Ascending aorta (tissue), 2 donors: Measurements from ENCODE around the gene NTF3. TPM values are rescaled to one million over a fixed set of nuclear protein-coding genes. Genes with fewer than 3 reads are reported as not detected.
A peak's percentile ranks its signal among the peaks of the same experiment; 100 is the strongest.

Source experiments
- DNase-seq, 2 donors: peaks; one replicate each; pipeline ENCODE4 v3.0.0-alpha.2; 2019; ENCODE audit warnings: low spot score in 2 of 2
- H3K27ac ChIP-seq, 2 donors: fragments of 200-600 bp; sonication (generic); one replicate each; pipeline ENCODE4 v1.5.1; 2016 to 2017; ENCODE audit warnings: mild to moderate bottlenecking in 1 of 2
- H3K27me3 ChIP-seq: fragments of 200-600 bp; sonication (generic); one replicate; pipeline ENCODE4 v1.5.1; 2017
- H3K36me3 ChIP-seq, 2 donors: fragments of 200-600 bp; sonication (generic); one replicate each; pipeline ENCODE4 v1.5.1; 2016
- H3K4me1 ChIP-seq, 2 donors: fragments of 200-600 bp; sonication (generic); one replicate each; pipeline ENCODE4 v1.5.1; 2016 to 2017; ENCODE audit warnings: mild to moderate bottlenecking in 1 of 2
- H3K4me3 ChIP-seq, 2 donors: fragments of 200-600 bp; sonication (generic); one replicate each; pipeline ENCODE4 v1.5.1; 2016 to 2017; ENCODE audit warnings: mild to moderate bottlenecking in 1 of 2
- H3K9me3 ChIP-seq, 2 donors: fragments of 200-600 bp; sonication (generic); one replicate each; pipeline ENCODE4 v1.5.1; 2016
- CTCF ChIP-seq, 3 experiments: fragments of 200-600 bp in 2 of 3; fragments of 450-650 bp in 1 of 3; sonication (generic) in 2 of 3; IDR thresholded peaks; one replicate each; pipeline ENCODE4 v1.5.1; 2016 to 2019; ENCODE audit warnings: antibody characterized with exemption in 3 of 3, mild to moderate bottlenecking in 1 of 3, moderate library complexity in 1 of 3
- intact Hi-C: fragments of 100-400 bp; cut with DNase I; formaldehyde crosslinking; loops from one replicate; pipeline ENCODE4 v1.15.1; 2023
- total RNA-seq: library from RNA; depleted of rRNA; stranded (reverse); fragments of >200 nt; gene quantifications from one replicate; pipeline ENCODE4 v1.1.0, GENCODE V29; 2016

NTF3 gene
- total RNA-seq, 1 donor from 2014 or later, result 58.9 TPM

GRCh38 chr12:5489760-5490406, 58.0 kb downstream of the NTF3 start:
- DNase-seq, result peak in 1 of 2 donors; percentile 80
- Histone ChIP-seq H3K27me3 (no peaks in the 10 kb centered on the region), H3K36me3 (peaks cover 5 to 10% of the 10 kb centered on the region in 2 donors), H3K4me3 (peak overlapping the region in 1 of 2 donors; percentile 1), H3K9me3 (no peaks in the 10 kb centered on the region), H3K27ac (peak overlapping the region; percentile 82 to 93), H3K4me1 (peaks cover 11 to 54% of the 10 kb centered on the region in 2 donors)
- intact Hi-C loops, result loop anchor here (1.0 to 2.0 kb wide), 2 partner anchors 33 to 58 kb away; partner anchors contain the start of gene NTF3
- TF ChIP-seq CTCF (IDR thresholded peaks at IDR 0.05), result no peak

GRCh38 chr12:5492562-5492961, 60.7 kb downstream of the NTF3 start:
- Histone ChIP-seq H3K9me3 (no peaks in the 10 kb centered on the region), H3K27me3 (no peaks in the 10 kb centered on the region), H3K4me1 (peaks cover 11 to 46% of the 10 kb centered on the region in 2 donors), H3K4me3 (no peak overlapping the region), H3K36me3 (peaks cover 5 to 10% of the 10 kb centered on the region in 2 donors), H3K27ac (peak overlapping the region; percentile 37 to 50)
- intact Hi-C loops, result no loop called here
- DNase-seq, result no peak
- TF ChIP-seq CTCF (IDR thresholded peaks at IDR 0.05), result peak in 1 of 3 experiments; percentile 13

GRCh38 chr12:5493018-5493417, 61.1 kb downstream of the NTF3 start:
- intact Hi-C loops, result no loop called here
- peaks cover 5 to 10% of the 10 kb centered on the region in 2 donors for H3K36me3 ChIP-seq
- no peak overlapping the region for H3K4me3 ChIP-seq
- H3K27ac ChIP-seq, result peak overlapping the region; percentile 37 to 50
- TF ChIP-seq CTCF (IDR thresholded peaks at IDR 0.05), result no peak
- no peaks in the 10 kb centered on the region for H3K27me3 ChIP-seq
- H3K9me3 ChIP-seq, result no peaks in the 10 kb centered on the region
- peaks cover 11 to 42% of the 10 kb centered on the region in 2 donors for H3K4me1 ChIP-seq
- DNase-seq, result no peak

GRCh38 chr12:5494343-5494742, 62.4 kb downstream of the NTF3 start:
- H3K36me3 ChIP-seq, result peaks cover 5 to 10% of the 10 kb centered on the region in 2 donors
- intact Hi-C loops, result no loop called here
- H3K4me1 ChIP-seq, result peaks cover 3 to 31% of the 10 kb centered on the region in 2 donors

DNA sequence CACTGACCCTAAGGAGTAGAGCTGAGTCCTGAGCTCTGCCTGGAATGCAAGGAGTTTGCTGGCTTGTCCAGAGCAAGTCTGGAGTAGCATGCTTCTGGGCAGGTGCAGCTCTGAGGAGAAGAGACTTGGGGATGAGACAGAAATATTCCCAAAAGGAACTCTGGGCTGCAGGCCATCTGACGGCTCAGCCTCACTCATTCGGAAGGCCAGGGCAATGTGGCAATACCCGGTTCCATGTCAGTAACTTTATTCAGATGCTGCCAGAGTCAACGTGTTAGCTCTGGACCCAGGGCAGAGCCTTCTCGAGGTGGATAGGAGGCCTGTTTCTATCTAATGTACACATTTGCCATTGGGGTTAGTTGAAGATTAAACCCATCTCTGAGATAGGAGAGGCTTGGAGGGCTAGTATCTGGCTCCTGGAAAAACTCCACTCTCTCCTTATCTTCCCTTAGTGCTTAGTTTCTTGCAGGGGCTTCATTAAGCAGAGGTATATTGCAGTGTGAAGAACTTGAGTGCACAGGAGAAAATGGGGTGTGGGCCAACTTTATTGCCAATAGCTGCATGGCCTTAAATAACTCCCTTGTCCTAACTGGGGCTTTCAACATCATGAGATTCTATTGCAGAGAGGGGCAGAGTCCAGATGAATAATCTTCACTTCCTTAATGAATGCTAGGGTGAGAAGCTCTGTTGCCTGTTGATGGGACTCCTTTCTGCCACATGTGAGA, 65.6 kb downstream of the NTF3 start:
- intact Hi-C loops, result no loop called here
- H3K9me3 ChIP-seq, result no peaks in the 10 kb centered on the region
- no peaks in the 10 kb centered on the region for H3K27me3 ChIP-seq
- peaks cover 0 to 14% of the 10 kb centered on the region in 2 donors for H3K4me1 ChIP-seq
- peak in 1 of 2 donors; percentile 57 for DNase-seq
- no peak overlapping the region for H3K27ac ChIP-seq
- no peak overlapping the region for H3K4me3 ChIP-seq
- H3K36me3 ChIP-seq, result peaks cover 5 to 10% of the 10 kb centered on the region in 2 donors
- TF ChIP-seq CTCF (IDR thresholded peaks at IDR 0.05), result no peak

More at GRCh38 chr12:5494343-5494742, 62.4 kb downstream of the NTF3 start:
- no peak overlapping the region for H3K27ac ChIP-seq
- no peaks in the 10 kb centered on the region for H3K27me3 ChIP-seq
- H3K4me3 ChIP-seq, result no peak overlapping the region
- no peaks in the 10 kb centered on the region for H3K9me3 ChIP-seq
- TF ChIP-seq CTCF (IDR thresholded peaks at IDR 0.05), result no peak
- DNase-seq, result no peak
